MM.1S (cell line): ENCODE measurements around the gene SLC26A8.

Experiments used
- DNase-seq: peaks from one replicate; pipeline ENCODE4 v3.0.0-alpha.2; 2015
- H2AFZ ChIP-seq: fragments of 300-600 bp; sonication (generic); 2 replicates; pipeline ENCODE4 v1.6.0; 2016; ENCODE audit warnings: antibody characterized with exemption, low read length
- H3F3A ChIP-seq: fragments of 300-600 bp; sonication (generic); 2 replicates; pipeline ENCODE4 v1.6.1; 2016; ENCODE audit warnings: mild to moderate bottlenecking, antibody characterized with exemption, low read length, moderate library complexity, mixed read lengths; ENCODE audit not compliant: insufficient read depth
- H3K27ac ChIP-seq: fragments of 300-600 bp; sonication (generic); 2 replicates; pipeline ENCODE4 v1.5.1; 2016; ENCODE audit warnings: mild to moderate bottlenecking, low read length
- H3K27me3 ChIP-seq: fragments of 300-600 bp; sonication (generic); replicated peaks from 2 replicates; pipeline ENCODE4 v1.6.0; 2016; ENCODE audit warnings: low read length; ENCODE audit not compliant: insufficient read depth
- H3K36me3 ChIP-seq: fragments of 300-600 bp; sonication (generic); replicated peaks from 2 replicates; pipeline ENCODE4 v1.6.1; 2016; ENCODE audit warnings: mild to moderate bottlenecking, low read length, mixed read lengths; ENCODE audit not compliant: insufficient read depth
- H3K4me1 ChIP-seq: fragments of 300-600 bp; sonication (generic); 2 replicates; pipeline ENCODE4 v1.6.1; 2016; ENCODE audit warnings: low read length, mixed read lengths
- H3K4me2 ChIP-seq: fragments of 300-600 bp; sonication (generic); 2 replicates; pipeline ENCODE4 v1.6.0; 2016; ENCODE audit warnings: low read depth, low read length
- H3K4me3 ChIP-seq: fragments of 300-600 bp; sonication (generic); 2 replicates; pipeline ENCODE4 v1.5.1; 2016; ENCODE audit warnings: low read length, mixed read lengths
- H3K79me2 ChIP-seq: fragments of 300-600 bp; sonication (generic); 2 replicates; pipeline ENCODE4 v1.6.1; 2016; ENCODE audit warnings: mixed run types, low read length, mixed read lengths
- H3K9ac ChIP-seq: fragments of 300-600 bp; sonication (generic); 2 replicates; pipeline ENCODE4 v1.6.1; 2016; ENCODE audit warnings: low read length, mixed read lengths
- H3K9me2 ChIP-seq: fragments of 300-600 bp; sonication (generic); replicated peaks from 2 replicates; pipeline ENCODE4 v1.6.1; 2016; ENCODE audit warnings: mild to moderate bottlenecking, low read length, mixed read lengths; ENCODE audit not compliant: insufficient read depth
- H3K9me3 ChIP-seq: fragments of 300-600 bp; sonication (generic); replicated peaks from 2 replicates; pipeline ENCODE4 v1.6.1; 2016; ENCODE audit warnings: mild to moderate bottlenecking, low read length, mixed read lengths; ENCODE audit not compliant: insufficient read depth
- H4K20me1 ChIP-seq: fragments of 300-600 bp; sonication (generic); 2 replicates; pipeline ENCODE4 v1.6.1; 2016; ENCODE audit warnings: mild to moderate bottlenecking, low read length, moderate library complexity, mixed read lengths; ENCODE audit not compliant: insufficient read depth
- EZH2 ChIP-seq: fragments of 300-600 bp; sonication (generic); optimal IDR thresholded peaks from 2 replicates; pipeline ENCODE3; 2017; ENCODE audit warnings: low read depth, mild to moderate bottlenecking, antibody characterized with exemption, low read length, mixed read lengths
- EZH2phosphoT487 ChIP-seq: fragments of 300-600 bp; sonication (generic); IDR thresholded peaks from 2 replicates; pipeline ENCODE4 v1.6.1; 2018; ENCODE audit warnings: antibody characterized with exemption, low read length
- TF ChIP-seq, protein P1 (sequence below): fragments of 300-600 bp; sonication (generic); IDR thresholded peaks from 2 replicates; pipeline ENCODE4 v1.5.1; 2016; ENCODE audit warnings: antibody characterized with exemption, low read length, mixed read lengths

SLC26A8 gene

DNA sequence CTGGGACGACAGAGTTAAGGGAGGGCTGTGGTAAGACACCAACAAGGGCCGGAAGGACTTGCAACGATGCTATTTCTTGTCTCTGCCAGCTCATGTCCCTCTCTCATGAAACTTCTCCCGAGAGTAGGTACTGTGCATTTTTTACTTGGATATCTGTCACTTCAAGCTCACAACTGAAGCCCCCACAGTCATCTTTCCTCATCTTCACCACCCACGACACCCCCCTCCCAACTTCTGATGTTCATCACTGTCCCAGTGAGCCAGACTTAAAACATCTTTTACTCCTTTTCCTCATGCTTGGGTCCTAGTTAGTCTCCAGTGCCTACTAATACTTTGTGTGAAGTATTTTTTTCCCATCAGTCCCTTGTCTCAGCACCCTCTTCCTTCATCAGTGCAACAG lies 68.9 kb downstream of the SLC26A8 start:
- Histone ChIP-seq H3K27ac (no peak overlapping the region), H3K4me3 (no peak overlapping the region), H3K4me2 (no peak overlapping the region), H3K36me3 (no peaks in the 10 kb centered on the region), H3K9me2 (no peaks in the 10 kb centered on the region), H3K79me2 (no peaks in the 10 kb centered on the region), H3K9ac (no peak overlapping the region), H2AFZ (no peak overlapping the region), H3F3A (no peaks in the 10 kb centered on the region), H3K4me1 (no peaks in the 10 kb centered on the region; the same call in 1 of the 2 replicates), H3K9me3 (no peaks in the 10 kb centered on the region), H4K20me1 (no peaks in the 10 kb centered on the region), H3K27me3 (no peaks in the 10 kb centered on the region)
- no peak for DNase-seq
- TF ChIP-seq EZH2 (no peak), EZH2phosphoT487 (no peak)
- TF ChIP-seq, protein P1, sequence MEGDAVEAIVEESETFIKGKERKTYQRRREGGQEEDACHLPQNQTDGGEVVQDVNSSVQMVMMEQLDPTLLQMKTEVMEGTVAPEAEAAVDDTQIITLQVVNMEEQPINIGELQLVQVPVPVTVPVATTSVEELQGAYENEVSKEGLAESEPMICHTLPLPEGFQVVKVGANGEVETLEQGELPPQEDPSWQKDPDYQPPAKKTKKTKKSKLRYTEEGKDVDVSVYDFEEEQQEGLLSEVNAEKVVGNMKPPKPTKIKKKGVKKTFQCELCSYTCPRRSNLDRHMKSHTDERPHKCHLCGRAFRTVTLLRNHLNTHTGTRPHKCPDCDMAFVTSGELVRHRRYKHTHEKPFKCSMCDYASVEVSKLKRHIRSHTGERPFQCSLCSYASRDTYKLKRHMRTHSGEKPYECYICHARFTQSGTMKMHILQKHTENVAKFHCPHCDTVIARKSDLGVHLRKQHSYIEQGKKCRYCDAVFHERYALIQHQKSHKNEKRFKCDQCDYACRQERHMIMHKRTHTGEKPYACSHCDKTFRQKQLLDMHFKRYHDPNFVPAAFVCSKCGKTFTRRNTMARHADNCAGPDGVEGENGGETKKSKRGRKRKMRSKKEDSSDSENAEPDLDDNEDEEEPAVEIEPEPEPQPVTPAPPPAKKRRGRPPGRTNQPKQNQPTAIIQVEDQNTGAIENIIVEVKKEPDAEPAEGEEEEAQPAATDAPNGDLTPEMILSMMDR, result no peak

DNA sequence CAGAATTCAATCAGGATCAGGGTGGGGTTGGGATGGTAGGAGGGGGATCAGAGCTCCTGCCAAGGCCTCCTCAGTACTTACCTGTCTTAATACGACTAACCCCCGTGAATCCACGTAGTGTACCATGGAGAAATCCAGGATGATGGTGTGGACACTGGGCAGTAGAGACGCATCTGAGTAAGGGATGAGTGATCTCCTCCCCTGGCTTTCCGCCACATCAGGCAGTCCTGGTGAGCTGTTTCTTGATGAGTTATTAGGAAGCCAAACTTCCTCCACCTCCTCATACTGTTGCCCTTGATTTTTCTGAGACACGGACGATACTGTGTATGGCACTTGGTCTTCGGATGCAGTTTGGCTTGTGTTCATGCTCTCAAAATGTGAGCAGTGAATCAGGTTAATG lies 69.4 kb downstream of the SLC26A8 start:
- Histone ChIP-seq H3K4me3 (no peak overlapping the region), H4K20me1 (no peaks in the 10 kb centered on the region), H3K4me2 (no peak overlapping the region), H3F3A (no peaks in the 10 kb centered on the region), H3K9ac (no peak overlapping the region), H3K9me2 (no peaks in the 10 kb centered on the region), H2AFZ (no peak overlapping the region), H3K27ac (no peak overlapping the region), H3K36me3 (no peaks in the 10 kb centered on the region), H3K9me3 (no peaks in the 10 kb centered on the region), H3K79me2 (no peaks in the 10 kb centered on the region), H3K27me3 (no peaks in the 10 kb centered on the region), H3K4me1 (no peaks in the 10 kb centered on the region; the same call in 1 of the 2 replicates)
- no peak for DNase-seq
- TF ChIP-seq EZH2phosphoT487 (no peak), EZH2 (no peak)
- TF ChIP-seq, protein P1, result no peak

DNA sequence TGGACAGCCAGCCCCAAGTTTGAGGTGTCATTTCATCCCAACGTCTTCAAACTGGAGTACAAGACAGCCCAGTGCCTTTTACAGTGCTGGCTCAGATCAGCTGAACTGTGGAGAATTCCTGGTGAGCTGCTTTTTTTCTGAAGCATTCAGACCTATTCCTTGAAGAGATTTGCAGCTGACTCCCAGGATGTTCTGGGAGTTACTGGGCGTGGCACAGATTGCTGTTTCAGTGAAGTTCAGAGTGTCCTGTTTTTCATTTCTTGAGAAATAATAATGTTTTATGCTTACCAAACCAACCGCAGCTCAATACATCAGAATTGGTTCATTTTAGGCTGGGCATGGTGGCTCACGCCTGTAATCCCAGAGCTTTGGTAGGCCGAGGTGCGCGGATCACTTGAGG lies 70.1 kb downstream of the SLC26A8 start:
- Histone ChIP-seq H3K27ac (no peak overlapping the region), H3K4me2 (no peak overlapping the region), H3K79me2 (no peaks in the 10 kb centered on the region), H3K27me3 (no peaks in the 10 kb centered on the region), H3K36me3 (no peaks in the 10 kb centered on the region), H4K20me1 (no peaks in the 10 kb centered on the region), H3K4me3 (no peak overlapping the region), H3F3A (no peaks in the 10 kb centered on the region), H3K9me2 (no peaks in the 10 kb centered on the region), H3K4me1 (no peaks in the 10 kb centered on the region; the same call in 1 of the 2 replicates), H3K9ac (no peak overlapping the region), H3K9me3 (no peaks in the 10 kb centered on the region), H2AFZ (no peak overlapping the region)
- TF ChIP-seq, protein P1, result no peak
- TF ChIP-seq EZH2phosphoT487 (no peak), EZH2 (no peak)
- DNase-seq, result no peak
